DOHH2 (cell line): Measurements from ENCODE around the gene FAM219B.

Experiments used
- CTCF ChIP-seq: fragments of 200-600 bp; sonication (generic); IDR thresholded peaks from one replicate; pipeline ENCODE4 v1.5.1; 2014; ENCODE audit warnings: antibody characterized with exemption, mild to moderate bottlenecking, low read depth, low read length; ENCODE audit not compliant: poor library complexity, severe bottlenecking
- EZH2phosphoT487 ChIP-seq: fragments of 200-600 bp; sonication (generic); IDR thresholded peaks from 2 replicates; pipeline ENCODE4 v1.6.1; 2017; ENCODE audit warnings: borderline replicate concordance, mild to moderate bottlenecking, antibody characterized with exemption, low read length, moderate library complexity, mixed read lengths

GRCh38 chr15:74917676-74918075, 11.0 kb upstream of the FAM219B start:
- TF ChIP-seq CTCF: no peak
- no peak for TF ChIP-seq EZH2phosphoT487
